Limb (tissue), 2 donors: Measurements from ENCODE around the gene CEP20.
"Not testable (repeated sequence)": the region's sequence is repeated elsewhere in the genome, so short reads cannot be mapped to it uniquely, and the experiment has no call there.

Experiments used
- DNase-seq, 2 donors: peaks; one replicate each; pipeline ENCODE4 v3.0.0-alpha.2; 2016; ENCODE audit errors: extremely low spot score in 2 of 2

Gene CEP20

DNA sequence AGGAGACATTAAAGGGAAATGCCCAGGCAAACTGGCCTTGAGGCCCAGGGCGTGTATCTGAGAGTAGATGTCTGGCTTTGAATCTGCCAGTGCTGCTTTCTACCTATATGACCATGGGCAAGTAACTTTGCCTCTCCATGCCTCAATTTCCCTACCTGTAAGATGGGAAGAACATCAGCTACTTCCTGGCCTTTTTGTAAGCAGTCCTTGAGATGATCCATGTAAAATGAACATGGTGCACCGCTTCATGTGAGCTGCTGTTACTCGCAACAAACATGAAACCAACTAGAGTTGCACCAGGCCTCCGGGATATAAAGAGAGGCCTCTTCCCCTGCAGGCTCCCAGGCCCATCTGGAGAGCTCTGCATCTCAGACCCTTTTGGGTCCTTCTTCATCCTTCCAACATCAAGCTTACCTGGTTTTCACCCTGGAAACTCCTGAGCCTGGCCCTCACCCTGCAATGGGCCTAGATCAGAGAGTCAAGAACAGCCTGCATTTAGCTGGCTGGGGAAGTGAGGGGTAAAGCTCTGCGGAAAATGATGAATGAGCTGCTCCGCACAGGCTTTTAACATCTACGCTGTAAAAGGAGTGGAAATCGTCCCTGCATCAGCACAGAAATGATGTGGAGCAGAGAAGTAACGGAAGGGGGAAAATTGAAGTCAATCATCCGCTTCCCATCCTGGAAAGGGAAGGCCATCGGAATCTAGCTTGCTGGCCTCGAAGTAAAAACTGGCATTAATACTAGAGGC is 29.3 kb downstream of the CEP20 start:
- no peak for DNase-seq

DNA sequence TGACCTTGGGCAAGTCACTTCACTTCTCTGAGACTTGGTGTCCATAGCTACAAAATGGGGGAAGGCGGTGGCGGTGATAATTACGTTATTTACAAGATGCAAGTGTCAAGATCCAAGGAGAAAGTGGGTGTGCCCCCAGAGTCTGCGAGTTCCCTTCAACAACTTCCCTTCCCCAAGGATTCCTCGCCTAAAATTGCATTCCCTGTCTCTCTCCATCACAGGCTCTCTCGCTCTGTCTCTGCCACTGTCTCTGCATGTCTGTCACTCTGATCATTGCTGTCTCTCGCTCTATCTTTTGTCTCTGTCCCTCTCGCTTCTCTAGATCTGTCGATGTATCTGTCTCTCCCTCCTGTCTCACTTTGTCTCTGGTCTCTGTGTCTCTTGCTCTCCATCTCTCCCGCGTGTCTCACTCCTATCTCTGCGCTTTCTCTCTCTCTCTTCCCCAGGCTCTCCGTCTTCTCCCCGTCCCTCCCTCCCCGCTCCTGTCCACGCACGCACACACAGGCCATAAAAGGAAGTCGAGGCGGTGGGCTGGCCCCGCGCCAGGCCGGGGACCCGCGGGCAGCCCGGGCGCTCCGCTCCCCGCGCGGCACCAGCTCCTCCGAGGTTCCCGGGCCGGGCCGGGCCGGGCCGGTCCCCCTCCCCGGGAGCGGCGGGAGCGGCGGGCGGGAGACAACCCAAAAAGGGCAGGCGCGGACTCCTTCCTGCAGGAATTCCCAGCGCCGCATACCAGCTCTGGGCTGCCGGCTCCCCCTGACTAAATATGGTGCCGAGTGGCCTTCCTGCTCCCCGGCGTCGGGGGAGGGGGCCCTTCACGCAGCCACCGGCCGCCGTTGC is 30.5 kb downstream of the CEP20 start:
- DNase-seq = peak in 1 of 2 donors; percentile 66

DNA sequence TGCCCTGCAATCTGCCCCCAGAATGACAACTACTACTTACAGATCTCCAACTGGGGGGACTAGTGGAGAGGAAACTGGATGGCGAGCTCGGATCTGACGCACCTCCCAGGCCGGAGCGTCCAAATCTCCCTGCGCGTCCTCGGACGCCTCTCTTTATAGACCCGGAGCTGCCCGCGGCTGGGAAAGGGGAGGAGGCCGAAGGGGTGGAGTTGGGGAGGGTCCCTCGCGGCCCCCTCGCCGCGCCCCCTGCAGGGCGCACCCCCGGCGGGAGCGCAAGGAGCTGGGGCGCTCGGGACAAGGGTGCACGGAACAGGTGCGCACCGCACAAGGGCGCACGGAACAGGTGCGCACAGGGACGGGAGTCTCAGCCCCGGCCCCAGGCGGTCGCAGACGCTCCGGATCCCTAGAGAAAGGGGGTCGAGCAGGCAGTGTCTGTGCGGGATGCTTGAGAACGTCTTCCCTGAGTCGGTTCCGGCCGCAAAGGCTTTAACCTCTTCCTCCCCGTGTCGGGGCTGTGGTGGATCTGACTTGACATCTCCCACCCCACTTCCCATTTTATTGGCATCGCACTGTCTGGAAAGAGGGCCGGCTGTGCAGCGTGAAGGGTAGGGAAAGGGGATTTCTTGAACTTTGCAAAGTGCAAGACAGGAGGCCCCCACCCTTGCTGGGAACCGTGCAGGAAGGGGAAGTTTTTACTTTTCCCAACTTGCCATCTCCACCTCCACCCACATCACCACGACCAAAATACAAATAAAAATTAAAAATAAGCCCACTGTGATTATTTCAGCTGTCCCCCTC is 31.3 kb downstream of the CEP20 start, which contains the start of gene MYH11:
Gene MYH11 (minus strand): TSS at position 128 of the 798 bp plus-strand sequence. CDS start 18,776 bp downstream, outside the sequence.
- DNase-seq = peak in 1 of 2 donors; percentile 32

DNA sequence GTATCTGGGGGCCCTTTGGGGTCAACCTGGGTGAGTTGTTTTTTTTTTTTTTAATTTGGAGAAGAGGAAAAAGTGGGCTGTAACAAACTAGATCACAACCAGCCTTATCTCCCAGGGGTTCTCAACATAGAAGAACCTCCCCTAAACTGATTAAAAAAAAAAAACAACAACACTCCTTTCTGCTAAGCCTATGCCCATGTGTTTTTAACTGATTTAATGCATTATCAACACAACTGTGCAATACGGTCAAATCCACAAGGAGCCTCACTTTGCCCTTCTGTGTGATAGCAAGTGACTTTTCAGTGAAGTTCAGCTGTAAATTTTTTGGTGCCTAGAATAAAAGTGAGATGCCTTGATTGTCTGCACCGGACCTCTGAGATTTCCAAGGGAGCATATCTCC is 32.2 kb downstream of the CEP20 start:
- no peak for DNase-seq

DNA sequence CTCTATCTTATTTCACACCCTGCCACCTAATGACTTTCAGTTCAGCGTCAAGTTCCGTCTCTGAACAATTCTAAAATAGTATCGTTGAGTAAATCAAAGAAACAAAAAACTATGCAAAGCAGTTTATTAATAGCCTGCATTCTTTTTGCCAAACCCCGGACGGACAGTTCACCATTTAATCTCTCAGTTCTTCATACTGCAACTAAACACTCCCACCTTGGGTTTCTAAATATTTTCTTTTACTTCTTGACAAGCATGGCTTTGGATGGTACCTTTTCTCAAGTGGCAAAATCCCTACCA is 32.7 kb downstream of the CEP20 start:
- DNase-seq = no peak

DNA sequence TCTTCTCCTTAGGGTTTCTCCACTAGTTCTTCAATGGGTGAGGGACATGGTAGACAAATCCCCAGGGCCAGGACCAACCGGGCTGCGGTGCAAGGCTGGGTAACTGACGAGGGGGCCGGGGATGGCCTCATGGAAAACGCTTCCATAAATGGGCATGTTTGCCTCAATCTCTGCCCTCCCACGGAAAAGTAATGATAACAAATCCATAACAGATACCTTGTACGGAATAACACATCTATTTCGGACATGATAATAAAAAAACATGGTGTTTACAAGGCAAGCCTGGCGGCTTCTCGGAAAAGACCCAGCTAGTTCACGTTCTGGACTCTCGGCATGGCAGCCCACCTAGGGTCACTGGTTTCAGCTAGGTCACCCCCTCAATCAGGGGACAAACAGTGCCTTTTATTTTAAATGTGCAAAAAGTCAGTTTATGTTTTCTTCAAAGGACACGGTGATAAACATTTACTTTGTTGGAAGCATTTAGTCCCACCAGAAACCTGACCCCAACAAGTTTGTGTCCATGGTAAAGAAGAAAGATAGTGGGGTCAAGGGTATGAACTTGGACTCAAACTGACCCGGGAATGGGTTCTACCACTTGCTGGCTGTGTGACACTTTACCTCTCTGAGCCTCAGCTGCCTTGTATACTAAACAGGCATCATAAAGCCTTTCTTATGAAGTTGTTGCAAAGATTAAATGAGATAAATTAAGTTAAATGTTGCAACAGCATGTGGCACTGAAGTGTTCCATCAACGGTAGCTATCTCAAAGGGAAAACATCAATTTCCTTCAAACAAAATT is 33.3 kb downstream of the CEP20 start:
- no peak for DNase-seq

DNA sequence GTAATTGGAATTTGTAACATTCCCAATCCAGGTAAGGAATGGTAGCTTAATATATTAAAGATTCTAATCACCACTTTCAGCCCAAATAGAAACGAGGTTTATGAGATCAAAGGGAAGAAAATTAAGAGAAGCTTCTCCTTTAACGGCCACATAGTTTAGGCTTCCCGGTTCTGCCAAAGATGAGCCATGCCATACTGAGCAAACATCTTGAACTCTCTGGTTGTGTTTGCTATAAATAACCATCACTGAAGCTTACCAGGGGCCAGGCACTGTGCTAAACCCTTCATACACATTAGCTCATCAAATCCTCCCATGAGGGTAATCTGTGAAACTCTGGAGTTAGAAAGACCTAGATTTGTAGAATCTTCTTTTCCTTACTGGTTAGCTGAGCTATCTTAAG is 34.3 kb downstream of the CEP20 start:
- DNase-seq = no peak

DNA sequence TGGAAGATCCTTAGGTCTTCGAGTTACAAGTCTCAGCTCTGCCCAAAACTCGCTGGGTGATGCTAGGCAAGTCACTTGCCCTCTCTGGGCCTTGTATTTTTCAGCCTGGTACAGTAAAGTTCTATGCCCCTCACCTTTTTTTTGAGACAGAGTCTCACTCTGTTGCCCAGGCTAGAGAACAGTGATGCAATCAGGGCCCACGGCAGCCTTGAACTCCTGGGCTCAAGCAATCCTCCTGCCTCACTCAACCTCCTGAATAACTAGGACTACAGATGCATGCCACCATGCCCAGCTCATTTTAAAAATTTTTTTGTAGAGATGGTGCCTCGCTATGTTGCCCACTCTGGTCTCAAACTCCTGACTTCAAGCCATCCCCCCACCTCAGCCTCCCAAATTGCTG is 35.4 kb downstream of the CEP20 start:
- DNase-seq = no peak

DNA sequence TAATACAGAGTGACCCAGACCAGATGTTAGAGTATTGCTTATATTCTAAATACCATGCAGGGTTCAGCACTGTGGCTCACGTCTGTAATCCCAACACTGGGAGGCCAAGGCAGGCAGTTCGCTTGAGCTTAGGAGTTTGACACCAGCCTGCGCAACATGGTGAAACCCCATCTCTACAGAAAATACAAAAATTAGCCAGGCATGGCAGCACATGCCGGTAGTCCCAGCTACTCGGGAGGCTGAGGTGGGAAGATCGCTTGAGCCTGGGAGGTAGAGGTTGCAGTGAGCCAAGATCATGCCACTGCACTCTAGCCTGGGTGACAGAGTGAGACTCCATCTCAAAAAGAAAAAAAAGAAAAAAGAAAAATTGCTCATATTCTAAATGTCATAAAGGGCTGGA is 37.8 kb downstream of the CEP20 start:
- DNase-seq = not testable (repeated sequence)

DNA sequence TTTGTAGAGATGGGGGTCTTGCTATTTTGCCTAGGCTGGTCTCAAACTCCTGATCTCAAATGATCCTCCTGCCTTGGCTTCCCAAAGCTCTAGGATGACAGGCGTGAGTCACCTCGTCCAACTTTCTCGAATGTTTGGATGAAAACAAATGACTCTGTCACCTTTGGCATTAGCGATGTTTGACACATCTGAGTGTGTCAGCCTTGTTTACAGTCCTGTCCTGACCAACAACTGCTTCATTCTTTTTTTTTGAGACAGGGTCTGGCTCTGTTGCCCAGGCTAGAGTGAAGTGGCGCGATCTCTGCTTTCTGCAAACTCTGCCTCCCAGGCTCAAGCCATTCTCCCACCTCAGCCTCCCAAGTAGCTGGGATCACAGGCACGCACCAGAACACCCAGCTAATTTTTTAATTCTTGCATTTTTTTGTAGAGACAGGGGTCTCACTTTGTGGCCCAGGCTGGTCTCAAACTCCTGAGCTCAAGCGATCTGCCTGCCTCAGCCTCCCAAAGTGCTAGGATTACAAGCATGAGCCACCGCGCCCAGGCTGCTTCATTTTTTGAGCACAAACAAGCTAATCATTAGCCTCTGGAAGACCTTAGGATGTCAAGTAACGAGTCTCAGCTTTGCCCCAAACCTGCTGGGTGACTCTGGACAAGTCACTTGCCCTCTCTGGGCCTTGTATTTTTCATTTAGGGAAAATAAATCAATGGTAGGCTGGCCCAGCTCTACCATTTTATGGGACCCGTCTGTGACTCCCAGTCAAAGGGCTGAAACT is 39.0 kb downstream of the CEP20 start:
- no peak for DNase-seq

DNA sequence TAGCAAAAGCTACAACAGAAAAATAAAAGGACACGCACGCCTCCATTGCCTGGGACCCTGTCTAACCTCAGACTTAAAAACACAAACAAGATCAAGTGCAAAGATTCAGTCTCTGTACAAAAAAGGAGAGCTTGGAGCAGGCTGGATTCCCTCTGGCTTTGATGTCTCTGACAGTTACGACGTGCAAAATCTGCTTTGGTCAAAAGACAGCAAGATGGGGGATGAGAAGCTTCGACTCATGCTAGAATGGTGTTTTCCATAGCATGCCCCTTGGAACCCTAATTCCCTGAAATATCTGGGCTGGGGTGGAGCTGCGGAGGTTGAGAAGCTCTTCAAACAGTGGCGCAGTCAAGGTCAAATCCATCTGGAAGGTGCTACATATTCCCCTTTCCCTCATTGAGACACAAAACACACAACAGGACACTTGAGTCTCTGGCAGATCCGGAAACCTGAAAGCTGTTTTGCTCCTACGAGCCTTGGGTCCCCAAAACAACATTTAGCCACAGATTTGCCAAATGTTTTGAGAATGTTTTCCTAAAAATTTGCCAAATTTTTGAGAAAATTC is 40.7 kb downstream of the CEP20 start:
- DNase-seq = no peak

DNA sequence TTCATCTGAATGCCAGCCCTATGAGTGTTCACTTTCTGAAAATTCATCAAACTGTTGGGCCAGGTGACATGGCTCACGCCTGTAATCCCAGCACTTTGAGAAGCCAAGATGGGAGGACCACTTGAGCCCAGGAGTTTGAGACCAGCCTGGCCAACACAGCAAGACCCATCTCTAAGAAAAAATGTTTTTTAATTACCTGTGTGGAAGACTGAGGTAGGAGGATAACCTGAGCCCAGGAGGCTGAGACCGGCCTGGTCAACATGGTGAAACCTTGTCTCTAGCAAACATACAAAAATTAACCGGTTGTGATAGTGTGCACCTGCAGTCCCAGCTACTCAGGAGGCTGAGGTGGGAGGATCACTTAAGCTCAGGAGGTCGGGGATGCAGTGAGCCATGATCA is 41.9 kb downstream of the CEP20 start:
- no peak for DNase-seq

DNA sequence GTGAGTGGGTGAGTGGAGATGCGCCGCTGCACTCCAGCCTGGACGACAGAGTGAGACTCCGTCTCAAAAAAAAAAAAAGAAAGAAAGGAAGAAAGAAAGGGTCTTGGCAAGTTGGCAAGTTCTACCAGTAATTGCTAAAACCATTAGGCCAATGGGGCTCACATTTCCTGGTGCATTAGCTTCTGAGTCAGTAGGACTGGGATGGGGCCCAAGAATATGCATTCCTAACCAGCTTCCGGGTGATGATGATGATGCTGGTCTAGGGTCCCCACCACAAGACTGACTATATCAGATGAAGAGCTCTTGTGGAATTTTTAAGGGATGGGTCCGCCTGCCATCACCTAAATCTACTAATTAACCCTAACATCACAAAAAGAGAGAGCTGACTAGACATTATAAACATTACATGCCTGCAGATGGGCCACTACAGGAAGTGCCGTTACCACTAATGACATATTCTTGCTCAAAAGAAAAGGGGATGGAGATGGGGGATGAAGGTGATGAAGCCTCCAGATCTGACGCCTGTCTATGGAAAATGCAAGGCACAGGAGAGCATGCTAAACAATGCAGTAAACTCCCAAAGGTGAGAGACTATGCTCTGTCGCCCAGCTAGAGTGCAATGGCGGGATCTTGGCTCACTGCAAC is 44.6 kb downstream of the CEP20 start:
- DNase-seq = no peak

DNA sequence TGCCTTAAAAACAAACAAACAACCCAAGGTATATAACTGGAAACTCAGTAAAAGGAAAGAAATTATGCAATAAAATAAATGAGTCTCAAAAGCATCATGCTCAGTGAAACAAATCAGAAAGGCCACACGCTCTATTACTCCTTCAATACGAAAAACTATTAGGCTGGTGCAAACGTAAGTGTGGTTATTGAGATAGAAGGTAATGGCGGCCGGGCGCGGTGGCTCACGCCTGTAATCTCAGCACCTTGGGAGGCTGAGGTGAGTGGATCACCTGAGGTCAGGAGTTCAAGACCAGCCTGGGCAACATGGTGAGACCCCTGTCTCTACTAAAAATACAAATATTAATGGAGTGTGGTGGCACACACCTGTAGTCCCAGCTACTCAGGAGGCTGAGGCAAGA is 49.2 kb downstream of the CEP20 start:
- not testable (repeated sequence) for DNase-seq

DNA sequence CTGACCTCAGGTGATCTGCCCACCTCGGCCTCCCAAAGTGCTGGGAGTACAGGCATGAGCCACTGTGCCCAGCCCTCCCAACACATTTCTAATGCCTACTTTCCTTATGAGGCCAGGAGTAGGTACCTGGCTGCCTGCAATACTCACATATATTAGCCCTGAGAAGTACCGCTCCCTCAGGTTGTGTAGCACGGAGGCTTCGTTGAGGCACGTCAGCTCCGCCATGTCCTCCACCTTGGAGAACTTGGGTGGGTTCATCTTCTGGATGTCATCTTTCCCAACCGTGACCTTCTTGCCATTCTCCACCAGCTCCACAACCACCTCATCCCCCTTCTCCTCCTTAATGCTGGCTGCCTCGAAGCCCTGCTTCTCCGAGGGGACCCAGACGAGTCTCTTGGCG is 50.6 kb downstream of the CEP20 start:
- DNase-seq = no peak

DNA sequence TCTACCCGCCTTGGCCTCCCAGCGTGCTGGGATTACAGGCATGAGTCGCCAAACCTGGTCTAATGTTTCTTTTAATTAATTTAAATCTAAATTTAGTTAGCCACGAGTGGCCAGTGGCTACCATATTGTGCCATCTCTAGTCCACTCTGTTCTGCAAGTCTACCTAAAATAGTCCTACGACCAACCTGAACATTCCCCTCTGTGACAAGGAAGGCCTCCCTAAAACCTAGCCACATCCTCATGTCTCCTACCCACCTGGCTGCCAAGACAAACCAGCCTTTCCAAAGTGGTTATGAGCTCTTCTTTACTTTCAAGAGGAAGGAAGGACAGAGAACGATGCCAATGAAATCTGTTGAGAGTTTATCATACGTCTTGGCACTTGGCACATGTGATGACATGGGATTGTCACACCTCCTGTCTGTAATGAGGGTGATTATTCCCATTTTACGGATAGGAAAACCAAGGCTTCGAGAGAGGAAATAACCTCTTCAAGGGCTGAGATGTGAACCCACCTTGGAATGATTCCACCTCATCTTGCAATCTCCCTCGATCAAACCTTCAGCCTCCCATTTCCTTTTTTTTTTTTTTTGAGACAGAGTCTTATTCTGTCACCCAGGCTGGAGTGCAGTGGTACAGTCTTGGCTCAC is 51.3 kb downstream of the CEP20 start:
- DNase-seq = no peak

DNA sequence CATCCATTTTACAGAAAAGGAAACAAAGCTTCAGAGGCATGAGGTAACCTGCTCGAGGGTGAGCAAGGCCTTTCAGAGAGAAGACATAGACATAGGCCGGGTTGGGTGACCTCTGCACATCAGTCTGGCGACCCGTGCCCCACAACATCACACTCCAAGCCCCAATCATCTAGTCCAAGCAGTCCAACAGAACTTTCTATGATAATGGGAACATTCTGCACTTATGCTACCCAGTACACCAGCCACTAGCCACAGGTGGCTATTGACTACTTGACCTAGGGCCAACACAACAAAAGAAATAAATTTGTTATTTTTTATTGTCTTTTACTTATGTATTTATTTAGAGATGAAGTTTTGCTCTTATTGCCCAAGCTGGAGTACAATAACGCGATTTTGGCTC is 52.3 kb downstream of the CEP20 start:
- no peak for DNase-seq

DNA sequence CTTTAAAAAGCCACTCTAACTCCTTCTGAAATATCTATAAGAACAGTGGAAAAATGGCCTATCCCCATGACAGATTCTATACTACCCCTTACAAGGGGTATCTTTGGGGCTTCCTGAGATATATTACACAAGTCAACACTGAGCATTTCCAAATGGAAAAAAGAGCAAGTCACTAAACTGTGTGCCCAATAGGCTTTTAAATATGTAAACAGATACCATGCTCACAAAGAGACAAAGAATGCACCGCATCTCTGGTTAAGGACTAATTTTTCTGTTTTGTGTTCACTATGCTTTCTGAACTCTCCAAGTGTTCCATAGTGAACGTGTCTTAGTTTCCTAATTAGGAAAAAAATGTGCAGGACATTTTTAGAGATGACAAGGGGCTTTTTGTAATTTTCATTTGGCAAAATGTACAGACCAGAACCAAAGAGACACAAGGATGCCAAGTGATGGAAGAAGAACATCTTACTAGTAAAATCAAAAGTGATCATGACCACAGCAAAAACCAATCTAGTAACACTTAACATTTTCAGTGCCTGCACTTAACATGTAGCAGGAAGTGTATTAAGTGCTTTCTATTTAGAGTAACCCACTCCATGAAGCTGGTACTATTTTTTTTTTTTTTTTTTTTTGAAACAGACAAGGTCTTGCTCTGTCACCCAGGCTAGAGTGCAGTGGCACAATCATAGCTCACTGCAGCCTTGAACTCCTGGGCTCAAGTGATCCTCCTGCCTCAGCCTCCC is 53.1 kb downstream of the CEP20 start:
- no peak for DNase-seq
